NCI-H146 (cell line): Measurements from ENCODE around the gene MCOLN1.
A peak's percentile ranks its signal among the peaks of the same experiment; 100 is the strongest.
"Not testable (repeated sequence)": the region's sequence is repeated elsewhere in the genome, so short reads cannot be mapped to it uniquely, and the experiment has no call there.

ENCODE experiments used
- DNase-seq: peaks from one replicate; lab custom pipeline; 2025; lab: John Stamatoyannopoulos, UW

The MCOLN1 gene

DNA sequence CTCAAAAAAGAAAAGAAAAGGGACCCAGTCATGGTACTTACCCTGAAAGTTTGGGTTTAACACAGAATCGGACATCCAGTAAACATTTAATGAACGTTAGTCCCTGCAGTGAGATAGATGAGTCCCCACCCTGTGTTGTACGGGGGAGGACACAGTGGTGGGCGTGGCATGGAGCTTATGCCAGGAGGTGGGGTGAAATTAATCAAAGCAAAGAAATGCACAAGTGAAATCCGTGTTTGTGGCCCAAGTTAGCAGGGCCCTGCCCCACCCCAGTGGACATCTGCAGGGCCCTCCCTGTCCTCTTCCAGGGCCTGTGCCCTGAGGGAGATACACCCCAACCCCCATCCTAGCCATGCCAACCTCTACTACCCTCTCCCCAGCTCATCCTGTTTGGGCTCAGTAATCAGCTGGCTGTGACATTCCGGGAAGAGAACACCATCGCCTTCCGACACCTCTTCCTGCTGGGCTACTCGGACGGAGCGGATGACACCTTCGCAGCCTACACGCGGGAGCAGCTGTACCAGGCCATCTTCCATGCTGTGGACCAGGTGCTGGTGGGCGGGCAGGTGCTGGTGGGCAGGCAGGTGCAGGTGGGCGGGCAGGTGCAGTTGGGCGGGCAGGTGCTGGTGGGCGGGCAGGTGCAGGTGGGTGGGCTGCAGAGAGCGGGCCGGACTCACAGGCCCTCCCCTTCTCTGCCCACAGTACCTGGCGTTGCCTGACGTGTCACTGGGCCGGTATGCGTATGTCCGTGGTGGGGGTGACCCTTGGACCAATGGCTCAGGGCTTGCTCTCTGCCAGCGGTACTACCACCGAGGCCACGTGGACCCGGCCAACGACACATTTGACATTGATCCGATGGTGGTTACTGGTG, 3.9 kb downstream of the MCOLN1 start:
- no peak for DNase-seq

DNA sequence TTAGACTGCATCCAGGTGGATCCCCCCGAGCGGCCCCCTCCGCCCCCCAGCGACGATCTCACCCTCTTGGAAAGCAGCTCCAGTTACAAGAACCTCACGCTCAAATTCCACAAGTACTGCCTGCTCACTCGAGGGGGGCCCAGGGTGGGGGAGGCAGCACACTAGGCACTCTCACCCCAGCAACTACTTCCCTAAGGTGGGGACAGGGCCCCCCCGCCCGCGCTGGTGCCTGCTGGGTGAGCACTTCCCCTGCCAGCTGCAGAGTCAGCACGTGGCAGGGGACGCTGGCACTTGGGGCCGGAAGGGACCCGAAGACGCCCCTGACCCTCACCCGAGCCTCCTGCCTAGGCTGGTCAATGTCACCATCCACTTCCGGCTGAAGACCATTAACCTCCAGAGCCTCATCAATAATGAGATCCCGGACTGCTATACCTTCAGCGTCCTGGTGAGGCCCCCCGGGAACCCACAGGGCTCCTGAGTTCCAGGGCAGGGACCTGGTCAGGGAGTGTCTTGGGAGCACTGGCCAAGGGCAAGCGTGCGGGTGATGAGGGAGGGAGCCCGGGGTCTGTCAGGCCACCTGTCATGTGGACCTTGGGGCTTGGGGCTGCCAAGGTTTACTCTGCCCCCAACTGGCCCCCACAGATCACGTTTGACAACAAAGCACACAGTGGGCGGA, 5.2 kb downstream of the MCOLN1 start:
- no peak for DNase-seq

GRCh38 chr19:7528192-7528519, 5.7 kb downstream of the MCOLN1 start:
- no peak for DNase-seq

- no peak for DNase-seq
Observed at GRCh38 chr19:7528522-7529245, 6.3 kb downstream of the MCOLN1 start.

GRCh38 chr19:7529246-7529600, 6.8 kb downstream of the MCOLN1 start:
- no peak for DNase-seq

DNA sequence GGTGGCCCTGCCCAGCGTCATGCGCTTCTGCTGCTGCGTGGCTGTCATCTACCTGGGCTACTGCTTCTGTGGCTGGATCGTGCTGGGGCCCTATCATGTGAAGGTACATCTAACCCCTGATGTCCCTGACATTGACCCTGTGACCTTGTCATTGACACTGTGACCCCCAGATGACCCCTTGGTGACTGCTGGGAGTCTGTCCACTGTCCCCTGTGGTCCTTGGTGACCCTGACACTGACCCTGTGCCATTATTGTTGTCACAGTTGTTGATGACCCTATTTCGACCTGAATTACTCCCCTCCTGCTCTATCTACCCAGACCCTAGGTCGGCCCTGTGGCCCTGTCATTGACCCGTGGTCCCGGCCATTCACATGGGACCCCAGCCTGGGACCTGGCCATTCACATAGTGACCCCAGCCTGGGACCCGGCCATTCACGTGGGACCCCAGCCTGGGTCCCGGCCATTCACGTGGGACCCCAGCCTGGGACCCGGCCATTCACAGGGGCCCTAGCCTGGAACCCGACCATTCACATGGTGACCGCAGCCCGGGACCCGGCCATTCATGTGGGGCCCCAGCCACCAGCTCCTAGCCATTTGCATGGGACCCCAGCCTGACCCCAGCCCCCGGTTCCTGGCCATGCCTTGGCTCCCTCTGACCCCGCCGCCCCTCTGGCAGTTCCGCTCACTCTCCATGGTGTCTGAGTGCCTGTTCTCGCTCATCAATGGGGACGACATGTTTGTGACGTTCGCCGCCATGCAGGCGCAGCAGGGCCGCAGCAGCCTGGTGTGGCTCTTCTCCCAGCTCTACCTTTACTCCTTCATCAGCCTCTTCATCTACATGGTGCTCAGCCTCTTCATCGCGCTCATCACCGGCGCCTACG, 7.4 kb downstream of the MCOLN1 start:
- no peak for DNase-seq

DNA sequence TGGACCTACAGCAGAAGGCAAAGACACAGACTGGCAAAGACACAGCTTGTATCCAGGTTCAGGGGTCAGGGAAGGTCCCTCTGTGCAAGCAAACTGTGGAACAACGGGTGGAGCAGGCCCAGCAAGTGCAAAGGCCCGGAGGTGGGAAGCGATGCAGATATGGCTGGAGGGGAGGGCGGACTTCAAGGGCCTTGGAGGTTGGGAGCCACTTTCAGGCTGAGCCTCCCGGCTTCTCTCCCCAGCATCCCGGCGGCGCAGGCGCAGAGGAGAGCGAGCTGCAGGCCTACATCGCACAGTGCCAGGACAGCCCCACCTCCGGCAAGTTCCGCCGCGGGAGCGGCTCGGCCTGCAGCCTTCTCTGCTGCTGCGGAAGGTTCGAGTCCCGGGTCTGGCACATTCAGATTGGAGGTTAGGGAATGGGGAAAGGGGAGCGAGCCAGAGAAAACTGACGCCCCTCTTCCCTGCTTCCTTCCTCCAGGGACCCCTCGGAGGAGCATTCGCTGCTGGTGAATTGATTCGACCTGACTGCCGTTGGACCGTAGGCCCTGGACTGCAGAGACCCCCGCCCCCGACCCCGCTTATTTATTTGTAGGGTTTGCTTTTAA, 11.0 kb downstream of the MCOLN1 start:
- no peak for DNase-seq

- DNase-seq = peak; percentile 79
Observed at GRCh38 chr19:7533925-7534480, 11.6 kb downstream of the MCOLN1 start.

DNA sequence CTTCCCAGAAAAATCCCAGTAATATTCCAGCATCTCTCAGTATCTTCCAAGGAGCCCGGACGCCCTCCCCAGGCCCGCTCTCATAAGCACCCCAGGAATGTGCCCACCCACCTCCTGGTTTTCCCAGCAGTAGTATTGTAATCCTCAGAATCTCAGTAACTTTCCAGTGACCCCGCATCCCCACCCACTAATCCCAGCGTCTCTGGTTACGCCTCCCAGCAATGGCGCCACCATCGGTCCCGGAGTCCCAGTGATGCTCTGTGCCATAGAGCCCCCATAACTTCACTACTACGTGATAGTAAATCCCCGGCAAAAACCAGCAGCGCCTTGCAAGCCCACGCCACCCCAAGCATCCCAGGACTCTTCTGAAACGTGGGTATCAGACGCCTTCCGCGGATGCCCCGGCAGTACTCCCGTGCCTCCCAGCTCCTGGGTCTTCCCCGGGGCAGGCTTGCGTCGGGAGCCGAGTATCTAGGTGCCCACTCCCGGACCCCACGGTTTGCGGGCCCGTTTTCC, 12.2 kb downstream of the MCOLN1 start:
- DNase-seq = peak; percentile 36

DNA sequence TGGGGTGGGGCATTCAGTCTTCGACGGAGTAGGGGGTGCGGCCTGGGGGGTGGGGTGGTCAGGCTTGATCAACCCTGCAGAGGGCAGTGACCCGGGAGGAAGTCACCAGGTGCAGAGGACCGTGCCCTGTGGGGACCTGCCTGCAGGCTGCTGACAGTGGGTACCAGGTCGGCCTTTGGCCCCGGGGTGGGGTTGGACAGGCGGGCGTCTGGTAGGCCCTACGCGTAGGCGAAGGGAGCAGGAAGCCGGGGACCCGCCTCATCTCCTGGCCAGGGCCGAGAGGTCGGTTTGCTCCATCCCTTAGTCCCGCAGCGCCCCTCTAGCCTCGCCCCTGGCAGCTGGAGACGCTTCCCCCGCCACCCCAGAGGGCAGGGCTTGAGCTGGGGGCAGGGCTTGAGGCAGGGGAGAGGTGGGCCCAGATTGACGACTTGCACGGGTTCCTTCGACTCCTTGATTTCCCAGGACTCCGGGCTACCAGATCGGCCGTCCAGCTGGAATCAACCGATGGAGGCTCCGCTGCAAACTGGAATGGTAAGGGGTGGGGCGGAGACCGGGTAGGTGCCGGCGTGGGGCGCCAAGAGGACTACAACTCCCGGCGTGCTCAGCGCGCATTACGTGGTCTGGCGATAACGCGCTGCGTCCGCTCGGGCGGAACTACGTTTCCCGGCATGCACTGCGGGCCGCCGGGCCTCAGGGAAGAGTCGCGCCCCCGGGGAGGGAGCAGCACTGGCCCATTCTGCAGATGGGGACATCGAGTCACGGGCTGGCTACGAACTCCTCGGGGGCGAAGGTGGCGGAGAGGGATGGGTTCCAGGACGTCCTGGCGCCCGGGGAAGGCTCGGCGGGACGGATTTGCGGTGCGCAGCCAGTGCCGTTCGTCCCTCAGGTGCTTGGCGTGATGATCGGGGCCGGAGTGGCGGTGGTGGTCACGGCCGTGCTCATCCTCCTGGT, 12.9 kb downstream of the MCOLN1 start, which contains the start of gene PNPLA6:
Gene PNPLA6 (plus strand): TSS at position 671 of the 951 bp plus-strand sequence. CDS start 72 bp downstream, at position 743.
- peak; percentile 88 for DNase-seq

DNA sequence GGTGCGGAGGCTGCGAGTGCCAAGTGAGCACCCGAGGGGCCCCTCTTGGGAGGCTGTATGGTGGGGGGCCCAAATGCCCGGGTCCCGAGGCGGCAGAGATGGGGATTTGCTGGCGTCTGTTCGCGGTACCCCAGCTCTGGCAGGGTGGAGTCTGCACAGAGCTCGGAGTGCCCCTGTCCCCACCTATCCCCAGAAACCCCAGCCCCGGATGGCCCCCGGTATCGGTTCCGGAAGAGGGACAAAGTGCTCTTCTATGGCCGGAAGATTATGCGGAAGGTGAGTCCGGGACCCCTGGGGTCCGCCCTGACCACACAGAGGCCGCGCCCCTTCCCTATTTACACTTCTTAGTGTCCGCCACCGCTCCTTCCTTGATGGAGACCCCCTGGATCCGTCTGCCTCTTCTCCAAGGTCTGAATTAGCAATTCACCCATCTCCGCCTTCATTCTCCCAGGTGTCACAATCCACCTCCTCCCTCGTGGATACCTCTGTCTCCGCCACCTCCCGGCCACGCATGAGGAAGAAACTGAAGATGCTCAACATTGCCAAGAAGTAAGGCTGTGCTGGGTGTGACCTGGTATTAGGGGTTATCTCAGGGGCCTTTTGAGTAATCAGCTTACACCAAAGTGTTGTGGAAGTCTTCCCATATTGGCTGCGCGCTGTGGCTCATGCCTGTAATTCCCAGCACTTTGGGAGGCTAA, 13.7 kb downstream of the MCOLN1 start:
- no peak for DNase-seq

DNA sequence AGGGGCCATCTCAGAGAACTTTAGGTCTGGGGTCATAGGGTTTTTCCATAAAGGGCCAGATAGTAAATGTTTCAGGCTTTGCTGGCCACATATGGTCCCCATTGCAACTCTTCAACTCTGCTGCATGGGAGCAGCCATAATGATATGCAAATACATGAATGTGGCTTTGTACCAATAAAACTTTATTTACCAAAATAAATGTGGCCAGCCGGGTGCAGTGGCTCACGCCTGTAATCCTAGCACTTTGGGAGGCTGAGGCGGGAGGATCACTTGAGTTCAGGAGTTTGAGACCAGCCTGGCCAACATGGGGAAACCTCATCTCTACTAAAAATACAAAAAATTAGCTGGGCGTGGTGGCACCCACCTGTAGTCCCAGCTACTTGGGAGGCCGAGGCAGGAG, 16.6 kb downstream of the MCOLN1 start:
- DNase-seq = not testable (repeated sequence)

- no peak for DNase-seq
Observed at GRCh38 chr19:7539827-7540425, 17.5 kb downstream of the MCOLN1 start.

- DNase-seq = no peak
Observed at GRCh38 chr19:7540761-7541474, 18.5 kb downstream of the MCOLN1 start.

- DNase-seq = no peak
Observed at GRCh38 chr19:7541475-7541824, 19.0 kb downstream of the MCOLN1 start.

GRCh38 chr19:7541828-7542443, 19.5 kb downstream of the MCOLN1 start:
- no peak for DNase-seq

- no peak for DNase-seq
Observed at GRCh38 chr19:7542556-7543348, 20.3 kb downstream of the MCOLN1 start.
